Right lobe of liver (tissue), 6 donors: ENCODE data around the gene STRADB. TPM values are rescaled to one million over a fixed set of nuclear protein-coding genes. Genes with fewer than 3 reads are reported as not detected.

Experiments used
- ATAC-seq, 4 donors: fragments of 200-7000 bp; cut with Tn5 transposase; one replicate each; pipeline ENCODE4 v1.9.1; 2020; ENCODE audit warnings: mild to moderate bottlenecking in 4 of 4, moderate library complexity in 4 of 4
- DNase-seq, 3 donors: peaks; one replicate each; pipeline ENCODE4 v3.0.0-alpha.2; 2020
- H3K27ac ChIP-seq, 3 donors: fragments of 200-600 bp; one replicate each; pipeline ENCODE4 v1.8.0; 2022
- H3K27me3 ChIP-seq, 2 donors: fragments of 200-600 bp; one replicate each; pipeline ENCODE4 v1.8.0; 2022
- H3K36me3 ChIP-seq, 4 donors: fragments of 200-600 bp; sonication (generic) in 1 of 4; one replicate each; pipeline versions ENCODE4 v1.5.1 to v1.8.0; 2017 to 2022; ENCODE audit warnings: control low read depth in 1 of 4
- H3K4me1 ChIP-seq, 4 donors: fragments of 200-600 bp; sonication (generic) in 1 of 4; one replicate each; pipeline versions ENCODE4 v1.5.1 to v1.8.0; 2017 to 2022; ENCODE audit warnings: control low read depth in 1 of 4
- H3K4me3 ChIP-seq, 3 donors: fragments of 200-600 bp; one replicate each; pipeline ENCODE4 v1.8.0; 2022
- H3K9me3 ChIP-seq, 4 donors: fragments of 200-600 bp; sonication (generic) in 1 of 4; one replicate each; pipeline versions ENCODE4 v1.5.1 to v1.8.0; 2017 to 2022; ENCODE audit warnings: control low read depth in 1 of 4
- CTCF ChIP-seq, 4 donors: fragments of 200-600 bp in 3 of 4; fragments of 450-650 bp in 1 of 4; IDR thresholded peaks; one replicate each; pipeline versions ENCODE4 v1.5.1 to v1.8.0; 2016 to 2022; ENCODE audit warnings: antibody characterized with exemption in 4 of 4, mild to moderate bottlenecking in 2 of 4
- POLR2A ChIP-seq: fragments of 450-650 bp; IDR thresholded peaks from one replicate; pipeline ENCODE4 v1.6.1; 2017; ENCODE audit warnings: antibody characterized with exemption, mild to moderate bottlenecking
- WGBS: methylation state at CpG from one replicate; pipeline ENCODE4 v1.1.6; 2018; ENCODE audit warnings: low coverage, low lambda C conversion rate; ENCODE audit not compliant: insufficient coverage; ENCODE audit errors: missing lambda C conversion rate; 5-methylcytosine and 5-hydroxymethylcytosine counted together
- intact Hi-C, 2 donors: fragments of 100-400 bp; cut with DNase I; formaldehyde crosslinking; loops; one replicate each; pipeline versions ENCODE4 v1.11.2 to v1.14.1; 2022
- total RNA-seq, 6 experiments: library from RNA; depleted of rRNA in 2 of 6; stranded (reverse); fragments of >200 nt in 2 of 6; fragmentation: NEBNext Ultra II Directional in 3 of 6; extraction: Animal tissue kit (Norgen Biotek cat#: 25700) in 3 of 6; gene quantifications; one replicate each; pipeline versions ENCODE4 v1.1.0 to v1.2.4, GENCODE V29; 2016 to 2023
- donor health status: DM: no; HTN: yes; CAD: no.
- donor health status: DM: no; HTN: no; CAD: no.
- donor health status: DM: no; HTN: no; CAD: no.
- donor health status: DM: no; HTN: yes; CAD: no.
- donor health status: DM: no; HTN: yes; CAD: no.

STRADB gene
- total RNA-seq, 6 experiments from 2014 or later: 44.2 to 71.6 (median 63.4) TPM

GRCh38 chr2:201411421-201411820, 40.1 kb upstream of the STRADB start:
- Histone ChIP-seq H3K4me3 (no peak overlapping the region), H3K36me3 (no peaks in the 10 kb centered on the region), H3K4me1 (peaks cover 0 to 16% (median 3%) of the 10 kb centered on the region in 4 donors), H3K9me3 (no peaks in the 10 kb centered on the region), H3K27ac (no peak overlapping the region), H3K27me3 (no peaks in the 10 kb centered on the region)
- ATAC-seq: no peak
- intact Hi-C loops: no loop called here
- DNase-seq: no peak
- TF ChIP-seq CTCF (IDR thresholded peaks at IDR 0.05) (no peak), POLR2A (no peak)

DNA sequence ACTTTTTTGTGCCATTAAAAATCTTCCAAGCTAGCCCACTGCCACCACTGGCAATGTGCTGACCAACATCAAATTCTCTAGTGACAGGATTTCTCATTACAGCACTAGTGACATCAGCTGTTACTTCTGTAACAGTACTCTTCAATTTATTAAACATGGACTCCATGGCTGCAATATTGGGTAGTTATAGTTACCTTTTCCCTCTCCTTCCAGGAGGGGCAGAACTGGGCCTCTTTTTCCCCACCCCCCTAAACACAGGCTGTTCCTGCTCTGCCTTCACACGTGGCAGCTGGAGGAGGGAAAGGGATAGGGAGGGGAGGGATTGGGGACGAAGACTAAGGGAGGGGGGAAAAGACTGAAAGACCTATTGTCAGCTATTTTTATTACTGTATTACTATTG, 38.4 kb upstream of the STRADB start:
- peaks cover 0 to 6% (median 3%) of the 10 kb centered on the region in 4 donors for H3K4me1 ChIP-seq
- H3K9me3 ChIP-seq: no peaks in the 10 kb centered on the region
- H3K36me3 ChIP-seq: no peaks in the 10 kb centered on the region
- intact Hi-C loops: no loop called here
- TF ChIP-seq CTCF (IDR thresholded peaks at IDR 0.05) (no peak), POLR2A (no peak)
- no peaks in the 10 kb centered on the region for H3K27me3 ChIP-seq
- DNase-seq (no peak), ATAC-seq (no peak)
- H3K4me3 ChIP-seq: no peak overlapping the region
- no peak overlapping the region for H3K27ac ChIP-seq
- WGBS: 52% methylated on average over 2 of the region's 2 CpGs

- intact Hi-C loops: no loop called here
- no peaks in the 10 kb centered on the region for H3K9me3 ChIP-seq
- peaks cover 0 to 6% (median 3%) of the 10 kb centered on the region in 4 donors for H3K4me1 ChIP-seq
- ATAC-seq: no peak
- H3K36me3 ChIP-seq: no peaks in the 10 kb centered on the region
- H3K27ac ChIP-seq: no peak overlapping the region
- no peak overlapping the region for H3K4me3 ChIP-seq
- 43% methylated on average over 3 of the region's 4 CpGs for WGBS
- H3K27me3 ChIP-seq: no peaks in the 10 kb centered on the region
- DNase-seq: no peak
- TF ChIP-seq CTCF (IDR thresholded peaks at IDR 0.05) (no peak), POLR2A (no peak)
Measured at GRCh38 chr2:201413552-201413951, 38.0 kb upstream of the STRADB start.

DNA sequence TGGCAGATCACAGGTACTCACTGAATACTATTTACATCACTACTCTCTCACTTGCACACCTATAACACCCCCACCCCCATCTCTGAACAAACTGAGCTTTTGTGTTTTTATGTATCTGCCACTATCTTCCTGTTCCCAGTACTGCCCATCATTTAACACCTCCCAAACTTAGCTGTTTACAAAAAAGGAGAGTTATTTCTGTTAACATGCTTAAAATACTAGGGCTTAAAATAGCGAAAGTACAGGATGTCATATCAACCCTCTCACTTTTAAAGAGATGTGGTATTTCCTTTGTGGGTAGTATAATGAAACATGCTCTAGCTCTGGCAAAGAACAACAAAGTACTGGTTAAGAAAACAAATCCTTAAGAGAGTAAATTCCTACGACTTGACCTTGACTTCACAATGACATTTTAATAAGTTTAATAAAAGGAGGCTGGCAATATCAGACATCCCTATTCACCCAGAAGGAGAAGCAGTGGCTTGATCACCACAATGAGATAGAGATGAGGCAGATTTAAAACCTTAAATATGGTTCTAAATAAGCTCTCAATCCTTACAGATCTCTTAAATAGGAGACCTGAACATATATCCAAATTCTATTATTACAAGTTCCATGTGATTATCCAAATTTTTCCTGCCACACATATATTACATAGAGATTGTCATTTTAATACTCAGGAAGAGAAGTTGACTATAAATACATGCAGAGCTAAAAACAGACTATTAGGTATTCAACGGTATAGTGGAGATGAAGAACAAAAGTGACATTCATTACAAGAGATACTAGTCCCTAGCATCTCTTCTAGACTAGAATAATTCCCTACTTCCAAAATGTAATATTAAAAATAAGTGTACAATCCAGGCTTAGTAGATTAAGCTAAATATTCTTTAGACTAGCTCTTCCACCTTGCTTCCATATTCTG, 37.2 kb upstream of the STRADB start:
- 22% methylated on average over 3 of the region's 3 CpGs for WGBS
- Histone ChIP-seq H3K4me3 (no peak overlapping the region), H3K9me3 (no peaks in the 10 kb centered on the region), H3K36me3 (no peaks in the 10 kb centered on the region), H3K27ac (no peak overlapping the region), H3K4me1 (peaks cover 0 to 4% (median 1%) of the 10 kb centered on the region in 4 donors), H3K27me3 (no peaks in the 10 kb centered on the region)
- intact Hi-C loops: no loop called here
- ATAC-seq: peak in 3 of 4 donors; percentile 34 to 59 (median 46)
- no peak for DNase-seq
- TF ChIP-seq CTCF (IDR thresholded peaks at IDR 0.05) (no peak), POLR2A (no peak)
